ENCODE results near the gene ARHGDIB. TPM values are rescaled to one million over a fixed set of nuclear protein-coding genes. Genes with fewer than 3 reads are reported as not detected.
A peak's percentile ranks its signal among the peaks of the same experiment; 100 is the strongest.

ARHGDIB gene
- 100 to 1,000 TPM; 722 to 938 (median 785) TPM for total RNA-seq
- total RNA-seq (2013): 1,130 TPM
- 126 to 825 (median 632) reads per million in 29 experiments for total RNA-seq

DNA sequence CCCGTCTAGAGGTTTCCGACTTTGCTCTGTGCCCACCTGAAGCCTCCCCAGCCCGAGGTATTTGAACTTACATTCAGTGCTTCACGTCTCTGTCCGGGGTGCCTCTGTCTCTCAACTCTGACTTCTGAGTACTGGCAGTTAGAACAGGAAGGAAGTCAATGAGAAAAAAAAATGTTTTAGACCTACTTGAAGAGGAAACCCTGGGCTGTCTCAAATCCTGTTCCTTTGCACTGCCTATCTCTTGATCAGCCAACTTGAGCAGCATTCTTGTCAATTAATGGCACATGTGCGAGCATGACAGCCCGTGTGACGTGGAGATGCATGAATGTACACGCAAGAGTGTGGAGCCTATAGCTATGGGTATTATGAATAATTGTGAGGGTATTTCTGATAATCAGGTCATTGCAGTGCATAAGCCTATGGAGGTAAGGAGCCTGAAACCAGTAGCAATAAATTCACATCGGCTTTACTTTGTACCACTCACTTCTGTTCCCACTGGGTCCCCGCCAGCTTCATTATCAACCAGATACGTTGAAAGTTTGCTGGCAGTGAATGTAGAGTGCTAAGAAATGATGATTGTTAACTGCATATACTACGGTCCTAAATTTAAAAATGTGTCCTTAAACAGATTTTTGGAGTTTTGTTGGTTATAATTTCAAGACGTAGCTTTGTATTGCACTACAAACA is at the start of gene ARHGDIB:
ARHGDIB (minus strand) TSS at position 136 of the 687 bp plus-strand sequence. CDS start 10,889 bp downstream, outside the sequence.
- peak within 1 kb of the TSS; percentile 97 to 98 (median 98) for H3K4me3 Mint-ChIP-seq
- peak within 1 kb of the TSS; percentile 77 to 88 for H3K4me3 ChIP-seq (ENCODE audit: control insufficient read depth in 1 of 2, extremely low read depth in 1 of 2, low read length in 1 of 2)

DNA sequence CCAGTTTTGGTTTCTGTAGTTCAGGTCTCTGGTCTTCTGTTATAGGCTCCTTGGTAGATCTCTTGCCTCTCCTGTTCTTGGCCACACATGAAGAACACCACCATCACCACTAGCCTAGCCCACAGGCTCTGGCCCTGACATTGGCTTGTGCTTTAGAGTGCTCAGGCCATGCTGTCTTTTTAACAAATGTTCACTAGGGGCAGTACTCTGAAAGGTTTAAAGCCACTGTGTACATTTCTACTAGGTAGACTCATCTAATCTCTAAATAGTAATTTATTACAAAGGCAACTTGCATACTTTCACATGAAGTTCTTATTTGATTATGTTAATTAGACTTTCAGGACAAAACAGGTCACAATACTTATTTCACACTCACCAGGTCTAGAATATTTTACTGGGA is 49.8 kb upstream of the ARHGDIB start:
- ChIA-PET CTCF (no interaction called here), POLR2A (no interaction called here)
- peaks cover 10 to 22% of the 10 kb centered on the region in 2 donors for H3K27me3 Mint-ChIP-seq
- no peaks in the 10 kb centered on the region for H3K4me1 ChIP-seq (ENCODE audit: control insufficient read depth in 1 of 2, extremely low read depth in 1 of 2, insufficient read depth in 2 of 2, low read length in 2 of 2)
- no peaks in the 10 kb centered on the region for H3K4me1 Mint-ChIP-seq
- H3K27ac Mint-ChIP-seq: no peak overlapping the region
- H3K4me3 ChIP-seq (ENCODE audit: control insufficient read depth in 1 of 2, extremely low read depth in 1 of 2, low read length in 1 of 2): no peak overlapping the region
- H3K36me3 Mint-ChIP-seq: no peaks in the 10 kb centered on the region
- H3K36me3 ChIP-seq (ENCODE audit: control insufficient read depth in 2 of 2, extremely low read depth in 1 of 2, insufficient read depth in 1 of 2, low read length in 1 of 2): no peaks in the 10 kb centered on the region
- H3K27ac ChIP-seq (ENCODE audit: low read length): no peak overlapping the region
- no peak for ATAC-seq (replicated peaks in 1 of 4)
- H3K9me3 Mint-ChIP-seq: no peaks in the 10 kb centered on the region
- H3K27me3 ChIP-seq (replicated peaks in 1 of 2; ENCODE audit: control insufficient read depth in 2 of 2, extremely low read depth in 1 of 2, insufficient read depth in 2 of 2, low read length in 1 of 2): no peaks in the 10 kb centered on the region
- no peaks in the 10 kb centered on the region for H3K9me3 ChIP-seq
- no peak overlapping the region for H3K4me3 Mint-ChIP-seq
- no peak for DNase-seq

More for the DNA sequence above, at the start of gene ARHGDIB:
- Mint-ChIP-seq H3K9me3 (peaks cover 0 to 4% (median 0%) of the 10 kb centered on the region in 3 donors), H3K27me3 (no peaks in the 10 kb centered on the region), H3K4me1 (peaks cover 60 to 74% (median 69%) of the 10 kb centered on the region in 3 donors), H3K27ac (peak within 1 kb of the TSS; percentile 95 to 98), H3K36me3 (peaks cover 31% of the 10 kb centered on the region)
- DNase-seq: peak in 34 of 35 experiments; percentile 54 to 95 (median 87)
- peak; percentile 79 to 82 (median 81) for ATAC-seq (replicated peaks in 1 of 4)
- ChIA-PET CTCF (interaction anchor here in 1 of 2 donors (0.6 to 3.2 kb wide), 8 partner anchors 9 to 596 kb away, joined by 3 to 18 read pairs (median 4); partner anchors contain the start of genes ATF7IP and ERP27), POLR2A (interaction anchor here (0.6 to 2.9 kb wide), 12 partner anchors 9 to 191 kb away, joined by 3 to 22 read pairs (median 4); partner anchors contain the start of genes C12orf60 (in 1 of the 2) and WBP11 (in 1 of the 2))
- 0% methylated on average over 3 of the region's 14 CpGs for WGBS (ENCODE audit: insufficient coverage)
- no peaks in the 10 kb centered on the region for H3K9me3 ChIP-seq
- peaks cover 0 to 10% of the 10 kb centered on the region in 2 donors for H3K36me3 ChIP-seq (ENCODE audit: control insufficient read depth in 2 of 2, extremely low read depth in 1 of 2, insufficient read depth in 1 of 2, low read length in 1 of 2)
- H3K27ac ChIP-seq (ENCODE audit: low read length): peak within 1 kb of the TSS; percentile 97
- H3K4me1 ChIP-seq (ENCODE audit: control insufficient read depth in 1 of 2, extremely low read depth in 1 of 2, insufficient read depth in 2 of 2, low read length in 2 of 2): peaks cover 34 to 42% of the 10 kb centered on the region in 2 experiments
- H3K27me3 ChIP-seq (replicated peaks in 1 of 2; ENCODE audit: control insufficient read depth in 2 of 2, extremely low read depth in 1 of 2, insufficient read depth in 2 of 2, low read length in 1 of 2): no peaks in the 10 kb centered on the region

DNA sequence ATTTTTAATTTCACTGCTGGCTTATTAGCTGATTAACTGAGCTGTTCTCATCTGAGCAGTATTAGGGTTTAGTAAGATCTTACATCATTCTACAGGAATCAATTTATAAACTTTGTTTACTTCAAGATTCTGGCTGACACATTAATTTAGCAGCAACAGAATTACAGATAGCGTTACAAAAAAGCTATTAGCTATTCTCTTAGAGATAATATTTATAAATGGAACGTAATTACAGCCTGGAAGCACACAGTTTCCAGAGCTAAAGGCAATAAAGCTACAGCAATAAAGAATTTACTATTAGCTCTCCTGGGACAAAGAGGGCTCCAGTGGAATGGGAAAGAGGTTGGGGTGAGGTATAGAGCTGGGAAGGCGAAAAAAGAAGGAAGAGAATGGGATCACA is 46.1 kb upstream of the ARHGDIB start:
- Histone ChIP-seq H3K9me3 (no peaks in the 10 kb centered on the region), H3K4me1 (ENCODE audit: control insufficient read depth in 1 of 2, extremely low read depth in 1 of 2, insufficient read depth in 2 of 2, low read length in 2 of 2) (no peaks in the 10 kb centered on the region), H3K4me3 (ENCODE audit: control insufficient read depth in 1 of 2, extremely low read depth in 1 of 2, low read length in 1 of 2) (no peak overlapping the region), H3K27me3 (replicated peaks in 1 of 2; ENCODE audit: control insufficient read depth in 2 of 2, extremely low read depth in 1 of 2, insufficient read depth in 2 of 2, low read length in 1 of 2) (peaks cover 0 to 2% of the 10 kb centered on the region in 2 experiments), H3K36me3 (ENCODE audit: control insufficient read depth in 2 of 2, extremely low read depth in 1 of 2, insufficient read depth in 1 of 2, low read length in 1 of 2) (no peaks in the 10 kb centered on the region), H3K27ac (ENCODE audit: low read length) (no peak overlapping the region)
- ChIA-PET POLR2A (no interaction called here), CTCF (interaction anchor here in 1 of 2 donors (0.6 kb wide), 2 partner anchors 134 to 166 kb away, joined by 3 to 8 read pairs; no protein-coding TSS in a partner anchor)
- DNase-seq: no peak
- H3K27ac Mint-ChIP-seq: no peak overlapping the region
- no peak for ATAC-seq (replicated peaks in 1 of 4)
- H3K36me3 Mint-ChIP-seq: no peaks in the 10 kb centered on the region
- H3K4me3 Mint-ChIP-seq: no peak overlapping the region
- H3K9me3 Mint-ChIP-seq: no peaks in the 10 kb centered on the region
- WGBS (ENCODE audit: insufficient coverage): no CpG with 5 or more reads among the region's 3 CpGs
- peaks cover 26 to 53% of the 10 kb centered on the region in 2 donors for H3K27me3 Mint-ChIP-seq
- H3K4me1 Mint-ChIP-seq: no peaks in the 10 kb centered on the region

DNA sequence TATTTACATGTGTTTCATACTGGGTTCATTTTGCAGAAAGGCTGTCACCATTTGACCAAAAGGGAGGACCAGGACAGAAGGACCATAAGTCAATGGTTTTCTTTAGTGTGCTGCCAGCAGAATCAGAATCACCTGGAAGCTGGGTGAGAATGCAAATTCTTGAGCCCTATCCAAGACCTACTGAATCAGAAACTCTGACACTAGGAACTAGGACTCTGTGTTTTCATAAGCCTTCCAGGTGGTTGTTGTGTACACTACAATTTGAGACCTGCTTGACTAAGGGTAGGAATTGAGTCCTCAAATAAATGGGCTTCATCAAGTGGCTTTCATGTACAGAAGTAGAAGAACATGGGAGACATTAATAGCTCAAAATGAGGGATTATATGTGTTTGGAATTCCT is 43.7 kb upstream of the ARHGDIB start:
- POLR2A ChIA-PET: no interaction called here
- CTCF ChIA-PET: interaction anchor here in 1 of 2 donors (1.0 kb wide), 1 partner anchor 74 kb away, joined by 3 read pairs; no protein-coding TSS in a partner anchor

DNA sequence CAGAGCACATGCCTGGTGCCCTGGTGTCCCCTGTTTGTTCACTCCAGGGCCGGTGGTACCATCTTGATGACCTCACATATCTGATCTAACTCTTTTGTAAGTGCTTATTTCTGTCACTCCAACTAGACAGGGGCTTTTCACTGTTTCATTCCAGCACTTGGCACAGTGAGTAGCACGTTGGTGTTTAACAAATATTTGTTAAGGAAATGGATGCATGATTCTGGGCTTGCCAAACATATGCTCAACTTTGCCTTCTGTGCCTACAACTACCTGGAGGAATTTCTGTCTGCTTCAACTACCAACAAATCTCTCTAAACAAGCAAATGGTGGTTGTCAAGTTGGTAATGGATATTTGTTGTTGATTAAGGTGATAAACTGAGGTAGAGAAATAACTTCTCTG is 43.0 kb upstream of the ARHGDIB start:
- no peaks in the 10 kb centered on the region for H3K36me3 ChIP-seq (ENCODE audit: control insufficient read depth in 2 of 2, extremely low read depth in 1 of 2, insufficient read depth in 1 of 2, low read length in 1 of 2)
- no peak for ATAC-seq (replicated peaks in 1 of 4)
- DNase-seq: no peak
- H3K4me1 ChIP-seq (ENCODE audit: control insufficient read depth in 1 of 2, extremely low read depth in 1 of 2, insufficient read depth in 2 of 2, low read length in 2 of 2): no peaks in the 10 kb centered on the region
- peaks cover 0 to 6% of the 10 kb centered on the region in 2 experiments for H3K27me3 ChIP-seq (replicated peaks in 1 of 2; ENCODE audit: control insufficient read depth in 2 of 2, extremely low read depth in 1 of 2, insufficient read depth in 2 of 2, low read length in 1 of 2)
- Mint-ChIP-seq H3K9me3 (no peaks in the 10 kb centered on the region), H3K27ac (no peak overlapping the region), H3K36me3 (no peaks in the 10 kb centered on the region), H3K4me3 (no peak overlapping the region), H3K27me3 (peaks cover 25 to 46% of the 10 kb centered on the region in 2 donors), H3K4me1 (no peaks in the 10 kb centered on the region)
- POLR2A ChIA-PET: interaction anchor here in 1 of 2 donors (0.7 kb wide), 1 partner anchor 220 kb away, joined by 3 read pairs; no protein-coding TSS in a partner anchor
- no CpG with 5 or more reads among the region's 2 CpGs for WGBS (ENCODE audit: insufficient coverage)
- no peak overlapping the region for H3K4me3 ChIP-seq (ENCODE audit: control insufficient read depth in 1 of 2, extremely low read depth in 1 of 2, low read length in 1 of 2)
- no peak overlapping the region for H3K27ac ChIP-seq (ENCODE audit: low read length)
- no peaks in the 10 kb centered on the region for H3K9me3 ChIP-seq
- CTCF ChIA-PET: interaction anchor here in 1 of 2 donors (1.0 kb wide), 2 partner anchors 73 to 160 kb away, joined by 3 read pairs; no protein-coding TSS in a partner anchor

More for the DNA sequence above, 43.7 kb upstream of the ARHGDIB start:
- Mint-ChIP-seq H3K27me3 (peaks cover 28 to 53% of the 10 kb centered on the region in 2 donors), H3K9me3 (no peaks in the 10 kb centered on the region), H3K27ac (no peak overlapping the region), H3K36me3 (no peaks in the 10 kb centered on the region), H3K4me1 (no peaks in the 10 kb centered on the region), H3K4me3 (no peak overlapping the region)
- H3K4me3 ChIP-seq (ENCODE audit: control insufficient read depth in 1 of 2, extremely low read depth in 1 of 2, low read length in 1 of 2): no peak overlapping the region
- ATAC-seq (replicated peaks in 1 of 4): no peak
- H3K27ac ChIP-seq (ENCODE audit: low read length): no peak overlapping the region
- no peak for DNase-seq
- H3K36me3 ChIP-seq (ENCODE audit: control insufficient read depth in 2 of 2, extremely low read depth in 1 of 2, insufficient read depth in 1 of 2, low read length in 1 of 2): no peaks in the 10 kb centered on the region
- no peaks in the 10 kb centered on the region for H3K9me3 ChIP-seq
- no peaks in the 10 kb centered on the region for H3K4me1 ChIP-seq (ENCODE audit: control insufficient read depth in 1 of 2, extremely low read depth in 1 of 2, insufficient read depth in 2 of 2, low read length in 2 of 2)
- H3K27me3 ChIP-seq (replicated peaks in 1 of 2; ENCODE audit: control insufficient read depth in 2 of 2, extremely low read depth in 1 of 2, insufficient read depth in 2 of 2, low read length in 1 of 2): peaks cover 0 to 6% of the 10 kb centered on the region in 2 experiments

DNA sequence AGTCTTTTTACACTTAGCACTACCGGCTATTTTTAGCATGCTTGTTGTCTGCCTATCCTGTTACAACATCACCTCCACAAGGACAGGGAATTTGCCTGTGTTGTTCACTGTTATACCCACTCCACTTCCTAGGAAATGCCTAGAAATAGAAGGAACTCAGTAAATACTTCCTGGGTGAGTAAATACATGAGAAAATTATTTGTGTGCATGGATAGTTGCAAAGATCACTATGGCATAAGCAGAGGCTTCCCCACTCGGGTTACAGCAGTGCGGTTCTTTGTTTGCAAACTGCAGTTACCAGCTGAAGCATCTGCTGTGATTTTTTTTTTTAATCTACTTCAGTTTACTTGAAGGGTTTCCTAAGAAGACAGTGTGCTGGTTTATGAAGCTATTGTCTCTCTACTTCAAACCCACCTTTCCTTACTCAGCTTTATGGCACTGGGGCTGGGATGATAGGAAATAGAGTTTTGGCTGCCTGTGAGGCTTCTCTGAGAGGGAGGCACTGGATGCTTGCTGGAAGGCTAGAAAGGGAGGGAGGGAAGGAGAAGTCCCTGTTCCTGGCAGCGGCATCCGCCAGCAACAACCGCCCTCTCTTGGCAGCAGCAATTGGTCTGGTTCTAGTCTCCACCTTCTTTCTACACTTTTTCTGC is 40.5 kb upstream of the ARHGDIB start:
- Histone ChIP-seq H3K27ac (ENCODE audit: low read length) (no peak overlapping the region), H3K4me3 (ENCODE audit: control insufficient read depth in 1 of 2, extremely low read depth in 1 of 2, low read length in 1 of 2) (no peak overlapping the region), H3K4me1 (ENCODE audit: control insufficient read depth in 1 of 2, extremely low read depth in 1 of 2, insufficient read depth in 2 of 2, low read length in 2 of 2) (no peaks in the 10 kb centered on the region), H3K27me3 (replicated peaks in 1 of 2; ENCODE audit: control insufficient read depth in 2 of 2, extremely low read depth in 1 of 2, insufficient read depth in 2 of 2, low read length in 1 of 2) (peaks cover 0 to 6% of the 10 kb centered on the region in 2 experiments), H3K36me3 (ENCODE audit: control insufficient read depth in 2 of 2, extremely low read depth in 1 of 2, insufficient read depth in 1 of 2, low read length in 1 of 2) (no peaks in the 10 kb centered on the region), H3K9me3 (no peaks in the 10 kb centered on the region)
- Mint-ChIP-seq H3K9me3 (no peaks in the 10 kb centered on the region), H3K27ac (no peak overlapping the region), H3K4me1 (no peaks in the 10 kb centered on the region), H3K36me3 (no peaks in the 10 kb centered on the region), H3K27me3 (peaks cover 26 to 41% of the 10 kb centered on the region in 2 donors), H3K4me3 (no peak overlapping the region)
- POLR2A ChIA-PET: interaction anchor here (0.5 to 0.7 kb wide), 2 partner anchors 189 to 251 kb away, joined by 3 to 4 read pairs; no protein-coding TSS in a partner anchor
- ATAC-seq (replicated peaks in 1 of 4) (no peak), DNase-seq (no peak)
- CTCF ChIA-PET: interaction anchor here in 1 of 2 donors (0.8 to 0.9 kb wide), 2 partner anchors 23 to 153 kb away, joined by 3 read pairs; no protein-coding TSS in a partner anchor
- no CpG with 5 or more reads among the region's 6 CpGs for WGBS (ENCODE audit: insufficient coverage)

Data from T-cell (primary cell).